DOHH2 (cell line): ENCODE measurements around the gene TCF12.

Experiments used
- CTCF ChIP-seq: fragments of 200-600 bp; sonication (generic); IDR thresholded peaks from one replicate; pipeline ENCODE4 v1.5.1; 2014; ENCODE audit warnings: antibody characterized with exemption, mild to moderate bottlenecking, low read depth, low read length; ENCODE audit not compliant: poor library complexity, severe bottlenecking
- EZH2phosphoT487 ChIP-seq: fragments of 200-600 bp; sonication (generic); IDR thresholded peaks from 2 replicates; pipeline ENCODE4 v1.6.1; 2017; ENCODE audit warnings: borderline replicate concordance, mild to moderate bottlenecking, antibody characterized with exemption, low read length, moderate library complexity, mixed read lengths

GRCh38 chr15:57148262-57148661 lies 229.8 kb downstream of the TCF12 start:
- TF ChIP-seq CTCF, result no peak
- TF ChIP-seq EZH2phosphoT487, result no peak
